Retinal pigment epithelial cell (primary cell): ENCODE measurements around the gene CCT6B.

Source experiments
- DNase-seq: peaks from one replicate; pipeline ENCODE4 v3.0.0-alpha.2; 2010; ENCODE audit warnings: low read depth
- H3K4me3 ChIP-seq: 2 replicates; pipeline ENCODE4 v1.5.1; 2011; ENCODE audit warnings: mild to moderate bottlenecking, low read length, control low read depth, moderate library complexity
- CTCF ChIP-seq: conservative IDR thresholded peaks from 2 replicates; pipeline ENCODE4 v1.5.1; 2011; ENCODE audit warnings: low read depth, low read length, control low read depth, inconsistent platforms

The CCT6B gene

GRCh38 chr17:34886831-34887230 is 74.4 kb downstream of the CCT6B start:
- TF ChIP-seq CTCF, result no peak
- DNase-seq, result no peak
- no peak overlapping the region for H3K4me3 ChIP-seq

- no peak for TF ChIP-seq CTCF
- no peak for DNase-seq
- no peak overlapping the region for H3K4me3 ChIP-seq
Observed at GRCh38 chr17:34885076-34885475, 76.2 kb downstream of the CCT6B start.

- TF ChIP-seq CTCF, result no peak
- DNase-seq, result peak; percentile 10
- H3K4me3 ChIP-seq, result no peak overlapping the region
Observed at GRCh38 chr17:34884597-34884996, 76.7 kb downstream of the CCT6B start.

GRCh38 chr17:34883106-34884000 is 77.9 kb downstream of the CCT6B start:
- no peak overlapping the region for H3K4me3 ChIP-seq
- no peak for DNase-seq
- no peak for TF ChIP-seq CTCF

GRCh38 chr17:34879146-34879545 is 82.1 kb downstream of the CCT6B start:
- DNase-seq, result no peak
- no peak for TF ChIP-seq CTCF
- no peak overlapping the region for H3K4me3 ChIP-seq
